ACC112 (cell line): ENCODE measurements around the gene GIPC3.
A peak's percentile ranks its signal among the peaks of the same experiment; 100 is the strongest.

Experiments used
- H2AFZ ChIP-seq: fragments of 200-600 bp; sonication (generic); one replicate; pipeline ENCODE4 v1.6.0; 2017; ENCODE audit warnings: antibody characterized with exemption, low read length; ENCODE audit not compliant: unreplicated experiment
- H3K27ac ChIP-seq: fragments of 200-600 bp; sonication (generic); 2 replicates; pipeline ENCODE4 v1.5.1; 2014; ENCODE audit warnings: low read depth, mild to moderate bottlenecking, antibody characterized with exemption, low read length, moderate library complexity
- H3K27me3 ChIP-seq: fragments of 200-600 bp; sonication (generic); 2 replicates; pipeline ENCODE4 v1.6.1; 2014; ENCODE audit warnings: mild to moderate bottlenecking, antibody characterized with exemption, low read length, moderate library complexity, mixed read lengths; ENCODE audit not compliant: insufficient read depth
- H3K36me3 ChIP-seq: fragments of 200-600 bp; sonication (generic); 2 replicates; pipeline ENCODE4 v1.6.1; 2016; ENCODE audit warnings: mild to moderate bottlenecking, antibody characterized with exemption, low read length, moderate library complexity, mixed read lengths; ENCODE audit not compliant: insufficient read depth
- H3K4me1 ChIP-seq: fragments of 200-600 bp; sonication (generic); one replicate; pipeline ENCODE4 v1.6.1; 2016; ENCODE audit warnings: low read length, mixed read lengths; ENCODE audit not compliant: insufficient read depth, unreplicated experiment, control insufficient read depth
- H3K4me3 ChIP-seq: fragments of 200-600 bp; sonication (generic); 2 replicates; pipeline ENCODE4 v1.5.1; 2014; ENCODE audit warnings: mild to moderate bottlenecking, low read depth, low read length
- H3K79me2 ChIP-seq: fragments of 200-600 bp; sonication (generic); one replicate; pipeline ENCODE4 v1.6.0; 2016; ENCODE audit warnings: low read length; ENCODE audit not compliant: control insufficient read depth, unreplicated experiment, insufficient read depth

Gene GIPC3

GRCh38 chr19:3585301-3586126 is at the start of gene GIPC3:
TSS of gene GIPC3 (plus strand) at chr19:3585478. CDS start at chr19:3585598, 120 bp downstream.
- Histone ChIP-seq H2AFZ (no peak within 1 kb of the TSS), H3K4me3 (peak within 1 kb of the TSS; percentile 37; the same call in 1 of the 2 replicates), H3K27me3 (peaks cover 10% of the 10 kb centered on the region; the same call in 1 of the 2 replicates)

GRCh38 chr19:3535563-3535965 is 49.7 kb upstream of the GIPC3 start:
- H2AFZ ChIP-seq: no peak overlapping the region
- no peaks in the 10 kb centered on the region for H3K27me3 ChIP-seq
- no peak overlapping the region for H3K27ac ChIP-seq
- no peak overlapping the region for H3K4me3 ChIP-seq
- 0 out of 2 replicates have a peak, but pooled peaks cover 5% of the 10 kb centered on the region for H3K36me3 ChIP-seq
- no peaks in the 10 kb centered on the region for H3K79me2 ChIP-seq
- H3K4me1 ChIP-seq: no peaks in the 10 kb centered on the region

More at GRCh38 chr19:3585301-3586126, at the start of gene GIPC3:
- H3K4me1 ChIP-seq: peaks cover 3% of the 10 kb centered on the region
- H3K27ac ChIP-seq: no peak within 1 kb of the TSS
- H3K36me3 ChIP-seq: no peaks in the 10 kb centered on the region
- H3K79me2 ChIP-seq: no peaks in the 10 kb centered on the region

GRCh38 chr19:3535981-3536380 is 49.3 kb upstream of the GIPC3 start:
- no peak overlapping the region for H3K4me3 ChIP-seq
- H3K27ac ChIP-seq: no peak overlapping the region
- 0 out of 2 replicates have a peak, but pooled peaks cover 5% of the 10 kb centered on the region for H3K36me3 ChIP-seq

GRCh38 chr19:3536429-3537100 is 48.7 kb upstream of the GIPC3 start:
- Histone ChIP-seq H3K27ac (no peak overlapping the region), H3K36me3 (0 out of 2 replicates have a peak, but pooled peaks cover 5% of the 10 kb centered on the region)

More at GRCh38 chr19:3535981-3536380, 49.3 kb upstream of the GIPC3 start:
- Histone ChIP-seq H2AFZ (no peak overlapping the region), H3K27me3 (no peaks in the 10 kb centered on the region), H3K79me2 (no peaks in the 10 kb centered on the region), H3K4me1 (no peaks in the 10 kb centered on the region)

GRCh38 chr19:3537101-3537437 is 48.2 kb upstream of the GIPC3 start:
- no peak overlapping the region for H2AFZ ChIP-seq
- H3K27ac ChIP-seq: no peak overlapping the region
- no peaks in the 10 kb centered on the region for H3K27me3 ChIP-seq
- 0 out of 2 replicates have a peak, but pooled peaks cover 5% of the 10 kb centered on the region for H3K36me3 ChIP-seq
- H3K79me2 ChIP-seq: no peaks in the 10 kb centered on the region
- no peaks in the 10 kb centered on the region for H3K4me1 ChIP-seq
- no peak overlapping the region for H3K4me3 ChIP-seq

More at GRCh38 chr19:3536429-3537100, 48.7 kb upstream of the GIPC3 start:
- H3K4me1 ChIP-seq: no peaks in the 10 kb centered on the region
- H3K79me2 ChIP-seq: no peaks in the 10 kb centered on the region
- no peak overlapping the region for H2AFZ ChIP-seq
- no peak overlapping the region for H3K4me3 ChIP-seq
- H3K27me3 ChIP-seq: no peaks in the 10 kb centered on the region

- Histone ChIP-seq H3K27me3 (no peaks in the 10 kb centered on the region), H3K79me2 (no peaks in the 10 kb centered on the region), H3K4me1 (no peaks in the 10 kb centered on the region), H3K4me3 (no peak overlapping the region), H3K27ac (no peak overlapping the region), H3K36me3 (0 out of 2 replicates have a peak, but pooled peaks cover 5% of the 10 kb centered on the region), H2AFZ (no peak overlapping the region)
Measured at GRCh38 chr19:3537438-3538240, 47.6 kb upstream of the GIPC3 start.

GRCh38 chr19:3538258-3538929 is 46.9 kb upstream of the GIPC3 start:
- no peak overlapping the region for H3K4me3 ChIP-seq
- H3K79me2 ChIP-seq: no peaks in the 10 kb centered on the region
- no peak overlapping the region for H3K27ac ChIP-seq
- H3K4me1 ChIP-seq: no peaks in the 10 kb centered on the region
- no peaks in the 10 kb centered on the region for H3K27me3 ChIP-seq
- H2AFZ ChIP-seq: no peak overlapping the region
- 0 out of 2 replicates have a peak, but pooled peaks cover 5% of the 10 kb centered on the region for H3K36me3 ChIP-seq

GRCh38 chr19:3538965-3539755 is 46.1 kb upstream of the GIPC3 start, which contains the start of gene TEKTIP1:
TSS of gene TEKTIP1 (plus strand) at chr19:3539174. CDS start at chr19:3539178, 4 bp downstream.
- Histone ChIP-seq H2AFZ (no peak within 1 kb of the TSS), H3K27me3 (no peaks in the 10 kb centered on the region), H3K79me2 (no peaks in the 10 kb centered on the region), H3K4me3 (no peak within 1 kb of the TSS), H3K36me3 (0 out of 2 replicates have a peak, but pooled peaks cover 5% of the 10 kb centered on the region), H3K27ac (no peak within 1 kb of the TSS), H3K4me1 (no peaks in the 10 kb centered on the region)

- H3K79me2 ChIP-seq: no peaks in the 10 kb centered on the region
- no peak overlapping the region for H3K4me3 ChIP-seq
- H2AFZ ChIP-seq: no peak overlapping the region
- 0 out of 2 replicates have a peak, but pooled peaks cover 5% of the 10 kb centered on the region for H3K36me3 ChIP-seq
- H3K4me1 ChIP-seq: no peaks in the 10 kb centered on the region
- no peaks in the 10 kb centered on the region for H3K27me3 ChIP-seq
- no peak overlapping the region for H3K27ac ChIP-seq
Measured at GRCh38 chr19:3539756-3540118, 45.5 kb upstream of the GIPC3 start.
